GM23338 (cell line): ENCODE data around the gene PHACTR1.

Experiments used
- EZH2 ChIP-seq: fragments of 200-600 bp; sonication (generic); IDR thresholded peaks from one replicate; pipeline ENCODE4 v1.8.0; 2017; ENCODE audit warnings: antibody characterized with exemption, mild to moderate bottlenecking, low read depth; ENCODE audit not compliant: unreplicated experiment
- EZH2phosphoT487 ChIP-seq: fragments of 200-600 bp; sonication (generic); IDR thresholded peaks from one replicate; pipeline ENCODE4 v1.8.1; 2018; ENCODE audit warnings: antibody characterized with exemption; ENCODE audit not compliant: unreplicated experiment
- NANOG ChIP-seq: IDR thresholded peaks from 2 replicates; pipeline ENCODE4 v1.6.1; 2016; ENCODE audit warnings: antibody characterized with exemption, borderline replicate concordance
- POLR2AphosphoS5 ChIP-seq: IDR thresholded peaks from 2 replicates; pipeline ENCODE4 v1.6.1; 2016; ENCODE audit warnings: antibody characterized with exemption, low read depth
- TF ChIP-seq, protein P1 (sequence below), 2 experiments: fragments of 200-600 bp in 1 of 2; sonication (generic) in 1 of 2; conservative IDR thresholded peaks; 2 replicates each; pipeline versions ENCODE4 v1.5.1 to v1.6.1; 2016 to 2017; ENCODE audit warnings: antibody characterized with exemption in 2 of 2, low read depth in 2 of 2, mild to moderate bottlenecking in 2 of 2, moderate library complexity in 1 of 2
- TF ChIP-seq, protein P2 (sequence below): IDR thresholded peaks from one replicate; pipeline ENCODE4 v1.6.1; 2018; ENCODE audit warnings: antibody characterized with exemption; ENCODE audit not compliant: unreplicated experiment

DNA sequence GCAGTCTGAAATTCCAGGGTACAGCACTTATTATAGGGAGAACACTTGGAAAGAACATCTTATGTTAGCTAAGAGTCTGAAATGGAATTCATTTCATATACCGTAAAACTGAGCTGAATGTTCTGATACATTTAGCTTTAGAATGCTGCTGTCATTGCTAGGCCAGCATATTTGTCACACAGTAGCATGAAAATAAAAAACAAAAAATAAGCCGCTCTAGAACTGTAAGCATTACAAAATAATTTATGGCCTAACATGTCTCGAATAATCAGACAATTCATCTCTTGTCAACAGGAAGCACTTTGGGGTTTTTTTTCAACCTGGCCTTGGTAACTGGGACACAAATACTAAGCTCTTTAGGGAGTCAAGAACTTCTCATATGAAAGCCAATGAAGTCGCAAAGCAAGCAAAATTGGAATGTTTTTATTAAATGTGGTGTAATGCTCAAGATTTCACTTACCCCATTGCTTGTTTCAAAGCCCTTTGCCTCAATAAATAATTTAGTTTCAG is 115.7 kb downstream of the PHACTR1 start:
- TF ChIP-seq, protein P1, sequence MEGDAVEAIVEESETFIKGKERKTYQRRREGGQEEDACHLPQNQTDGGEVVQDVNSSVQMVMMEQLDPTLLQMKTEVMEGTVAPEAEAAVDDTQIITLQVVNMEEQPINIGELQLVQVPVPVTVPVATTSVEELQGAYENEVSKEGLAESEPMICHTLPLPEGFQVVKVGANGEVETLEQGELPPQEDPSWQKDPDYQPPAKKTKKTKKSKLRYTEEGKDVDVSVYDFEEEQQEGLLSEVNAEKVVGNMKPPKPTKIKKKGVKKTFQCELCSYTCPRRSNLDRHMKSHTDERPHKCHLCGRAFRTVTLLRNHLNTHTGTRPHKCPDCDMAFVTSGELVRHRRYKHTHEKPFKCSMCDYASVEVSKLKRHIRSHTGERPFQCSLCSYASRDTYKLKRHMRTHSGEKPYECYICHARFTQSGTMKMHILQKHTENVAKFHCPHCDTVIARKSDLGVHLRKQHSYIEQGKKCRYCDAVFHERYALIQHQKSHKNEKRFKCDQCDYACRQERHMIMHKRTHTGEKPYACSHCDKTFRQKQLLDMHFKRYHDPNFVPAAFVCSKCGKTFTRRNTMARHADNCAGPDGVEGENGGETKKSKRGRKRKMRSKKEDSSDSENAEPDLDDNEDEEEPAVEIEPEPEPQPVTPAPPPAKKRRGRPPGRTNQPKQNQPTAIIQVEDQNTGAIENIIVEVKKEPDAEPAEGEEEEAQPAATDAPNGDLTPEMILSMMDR (conservative IDR thresholded peaks at IDR 0.05; ENCODE audit: low read depth in 2 of 2), result no peak
- TF ChIP-seq EZH2phosphoT487, result no peak
- no peak for TF ChIP-seq EZH2
- TF ChIP-seq NANOG, result no peak
- no peak for TF ChIP-seq POLR2AphosphoS5
- TF ChIP-seq, protein P2, sequence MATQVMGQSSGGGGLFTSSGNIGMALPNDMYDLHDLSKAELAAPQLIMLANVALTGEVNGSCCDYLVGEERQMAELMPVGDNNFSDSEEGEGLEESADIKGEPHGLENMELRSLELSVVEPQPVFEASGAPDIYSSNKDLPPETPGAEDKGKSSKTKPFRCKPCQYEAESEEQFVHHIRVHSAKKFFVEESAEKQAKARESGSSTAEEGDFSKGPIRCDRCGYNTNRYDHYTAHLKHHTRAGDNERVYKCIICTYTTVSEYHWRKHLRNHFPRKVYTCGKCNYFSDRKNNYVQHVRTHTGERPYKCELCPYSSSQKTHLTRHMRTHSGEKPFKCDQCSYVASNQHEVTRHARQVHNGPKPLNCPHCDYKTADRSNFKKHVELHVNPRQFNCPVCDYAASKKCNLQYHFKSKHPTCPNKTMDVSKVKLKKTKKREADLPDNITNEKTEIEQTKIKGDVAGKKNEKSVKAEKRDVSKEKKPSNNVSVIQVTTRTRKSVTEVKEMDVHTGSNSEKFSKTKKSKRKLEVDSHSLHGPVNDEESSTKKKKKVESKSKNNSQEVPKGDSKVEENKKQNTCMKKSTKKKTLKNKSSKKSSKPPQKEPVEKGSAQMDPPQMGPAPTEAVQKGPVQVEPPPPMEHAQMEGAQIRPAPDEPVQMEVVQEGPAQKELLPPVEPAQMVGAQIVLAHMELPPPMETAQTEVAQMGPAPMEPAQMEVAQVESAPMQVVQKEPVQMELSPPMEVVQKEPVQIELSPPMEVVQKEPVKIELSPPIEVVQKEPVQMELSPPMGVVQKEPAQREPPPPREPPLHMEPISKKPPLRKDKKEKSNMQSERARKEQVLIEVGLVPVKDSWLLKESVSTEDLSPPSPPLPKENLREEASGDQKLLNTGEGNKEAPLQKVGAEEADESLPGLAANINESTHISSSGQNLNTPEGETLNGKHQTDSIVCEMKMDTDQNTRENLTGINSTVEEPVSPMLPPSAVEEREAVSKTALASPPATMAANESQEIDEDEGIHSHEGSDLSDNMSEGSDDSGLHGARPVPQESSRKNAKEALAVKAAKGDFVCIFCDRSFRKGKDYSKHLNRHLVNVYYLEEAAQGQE, result no peak
